Endothelial cell of umbilical vein (primary cell): ENCODE data around the gene PDYN.

Experiments used
- CTCF ChIP-seq, 2 donors: IDR thresholded peaks; 1 replicate in 1 of 2; 2 replicates in 1 of 2; pipeline ENCODE4 v1.5.1; 2011; ENCODE audit warnings: low read length in 2 of 2, mild to moderate bottlenecking in 2 of 2, moderate library complexity in 2 of 2, control low read depth in 1 of 2, inconsistent platforms in 1 of 2, low read depth in 1 of 2; ENCODE audit not compliant: insufficient read depth in 1 of 2; ENCODE audit errors: extremely low read depth in 1 of 2
- EZH2 ChIP-seq: IDR thresholded peaks from 2 replicates; pipeline ENCODE4 v1.6.1; 2012; ENCODE audit warnings: borderline replicate concordance, low read depth, mild to moderate bottlenecking, moderate library complexity, low read length, inconsistent platforms; ENCODE audit not compliant: severe bottlenecking
- FOS ChIP-seq: IDR thresholded peaks from 2 replicates; pipeline ENCODE4 v1.6.1; 2011; ENCODE audit warnings: mild to moderate bottlenecking, low read length, moderate library complexity, borderline replicate concordance; ENCODE audit not compliant: insufficient read depth
- GATA2 ChIP-seq: IDR thresholded peaks from 2 replicates; pipeline ENCODE4 v1.7.0; 2011; ENCODE audit warnings: low read depth, mild to moderate bottlenecking, moderate library complexity, mixed read lengths, low read length; ENCODE audit not compliant: insufficient read length, insufficient read depth
- JUN ChIP-seq: IDR thresholded peaks from 2 replicates; pipeline ENCODE4 v1.6.1; 2011; ENCODE audit warnings: borderline replicate concordance, low read depth; ENCODE audit not compliant: insufficient read length, insufficient read depth
- MAX ChIP-seq: IDR thresholded peaks from 2 replicates; pipeline ENCODE4 v1.6.1; 2011; ENCODE audit not compliant: insufficient read depth, insufficient read length
- POLR2A ChIP-seq: IDR thresholded peaks from 2 replicates; pipeline ENCODE4 v1.6.1; 2012; ENCODE audit warnings: low read depth, mild to moderate bottlenecking, control low read depth, low read length
- POLR2AphosphoS5 ChIP-seq: IDR thresholded peaks from 2 replicates; pipeline ENCODE4 v1.6.1; 2012; ENCODE audit warnings: low read depth, mild to moderate bottlenecking, control low read depth, low read length, moderate library complexity; ENCODE audit not compliant: insufficient read depth

DNA sequence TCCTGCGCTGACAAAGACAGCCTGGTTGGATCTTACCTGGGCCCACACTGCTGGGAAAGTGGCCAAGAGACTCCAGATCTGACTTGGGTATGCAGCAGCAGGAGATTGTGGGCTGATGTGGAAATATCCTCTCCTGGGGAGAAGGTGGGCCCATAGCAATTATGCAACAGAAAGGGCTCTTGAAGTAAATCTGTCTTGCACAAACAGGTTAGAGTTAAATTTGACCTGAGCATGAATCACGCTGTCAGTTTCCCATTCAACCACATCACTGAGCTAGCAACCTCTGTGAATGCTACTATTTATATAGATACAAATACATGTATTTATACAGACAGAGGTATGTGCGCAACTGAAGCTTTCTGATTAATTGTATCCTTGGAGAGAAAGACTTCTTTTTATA, 28.3 kb upstream of the PDYN start:
- TF ChIP-seq CTCF (IDR thresholded peaks at IDR 0.05; ENCODE audit: extremely low read depth in 1 of 2, insufficient read depth in 1 of 2, low read depth in 1 of 2, low read length in 2 of 2) = no peak
- TF ChIP-seq GATA2 = no peak
- no peak for TF ChIP-seq POLR2A
- no peak for TF ChIP-seq EZH2
- no peak for TF ChIP-seq JUN
- TF ChIP-seq FOS = no peak
- no peak for TF ChIP-seq POLR2AphosphoS5
- TF ChIP-seq MAX = no peak
